ENCODE measurements around the gene ANG. TPM values are rescaled to one million over a fixed set of nuclear protein-coding genes. Genes with fewer than 3 reads are reported as not detected.

ANG gene
- total RNA-seq, 5 donors from 2014 or later (not counting 1 experiment from before 2014, with no cell fraction given): 0.85 to 1.4 (median 0.99) TPM; not detected in 2

DNA sequence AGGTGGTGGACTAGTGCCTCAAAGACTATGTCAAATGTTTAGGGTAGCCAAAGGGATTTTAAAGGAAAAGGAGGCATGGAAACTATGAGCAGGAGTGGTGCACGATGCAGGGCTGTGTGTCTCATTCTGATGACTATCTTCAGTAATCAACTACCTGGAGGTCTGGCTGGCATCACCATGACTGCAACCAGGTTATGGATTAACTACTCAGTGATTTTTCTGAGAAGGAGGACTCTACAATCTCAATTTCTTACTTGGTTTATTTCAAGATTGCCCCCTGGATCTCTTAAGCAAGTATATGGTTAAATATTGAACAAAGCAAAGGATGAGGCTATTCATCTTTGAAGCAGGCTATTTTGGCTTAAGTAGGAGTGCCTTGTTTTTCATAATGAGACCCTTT is 38.0 kb downstream of the ANG start:
- H3K27me3 ChIP-seq (replicated peaks in 1 of 2; ENCODE audit: control insufficient read depth in 2 of 2, extremely low read depth in 1 of 2, insufficient read depth in 2 of 2, low read length in 1 of 2): peaks cover 0 to 21% of the 10 kb centered on the region in 2 experiments
- Mint-ChIP-seq H3K9me3 (no peaks in the 10 kb centered on the region), H3K36me3 (no peaks in the 10 kb centered on the region), H3K27me3 (peaks cover 50 to 54% of the 10 kb centered on the region in 2 donors), H3K4me3 (no peak overlapping the region), H3K4me1 (peaks cover 0 to 7% (median 5%) of the 10 kb centered on the region in 3 donors), H3K27ac (no peak overlapping the region)
- ATAC-seq (replicated peaks in 1 of 4) (no peak), DNase-seq (no peak)
- H3K4me1 ChIP-seq (ENCODE audit: control insufficient read depth in 1 of 2, extremely low read depth in 1 of 2, insufficient read depth in 2 of 2, low read length in 2 of 2): no peaks in the 10 kb centered on the region
- H3K27ac ChIP-seq (ENCODE audit: low read length): no peak overlapping the region
- H3K9me3 ChIP-seq: no peaks in the 10 kb centered on the region
- no peaks in the 10 kb centered on the region for H3K36me3 ChIP-seq (ENCODE audit: control insufficient read depth in 2 of 2, extremely low read depth in 1 of 2, insufficient read depth in 1 of 2, low read length in 1 of 2)
- H3K4me3 ChIP-seq (ENCODE audit: control insufficient read depth in 1 of 2, extremely low read depth in 1 of 2, low read length in 1 of 2): no peak overlapping the region
- WGBS (ENCODE audit: insufficient coverage): no CpG with 5 or more reads among the region's 1 CpG
- CTCF ChIA-PET: no interaction called here
- POLR2A ChIA-PET: no interaction called here

DNA sequence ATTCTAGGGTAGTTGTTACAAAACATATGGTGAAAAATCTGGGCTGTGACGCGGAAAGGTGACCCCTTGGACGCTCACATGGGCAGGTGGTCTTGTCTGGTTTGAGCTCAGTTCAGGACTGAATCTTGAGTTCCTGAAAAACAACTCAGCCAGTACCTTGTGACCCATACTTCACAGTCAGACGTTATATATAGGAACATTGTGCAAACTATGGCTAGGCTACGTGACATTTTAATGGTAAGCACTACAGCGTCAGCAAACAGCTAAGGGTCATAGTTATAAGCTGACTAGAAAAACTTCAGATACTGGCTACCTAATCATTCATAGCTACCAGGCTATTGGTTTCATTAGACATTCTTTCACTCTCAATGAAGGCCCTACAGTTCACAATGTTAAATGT is 42.3 kb downstream of the ANG start:
- Mint-ChIP-seq H3K4me3 (no peak overlapping the region), H3K27ac (no peak overlapping the region)

DNA sequence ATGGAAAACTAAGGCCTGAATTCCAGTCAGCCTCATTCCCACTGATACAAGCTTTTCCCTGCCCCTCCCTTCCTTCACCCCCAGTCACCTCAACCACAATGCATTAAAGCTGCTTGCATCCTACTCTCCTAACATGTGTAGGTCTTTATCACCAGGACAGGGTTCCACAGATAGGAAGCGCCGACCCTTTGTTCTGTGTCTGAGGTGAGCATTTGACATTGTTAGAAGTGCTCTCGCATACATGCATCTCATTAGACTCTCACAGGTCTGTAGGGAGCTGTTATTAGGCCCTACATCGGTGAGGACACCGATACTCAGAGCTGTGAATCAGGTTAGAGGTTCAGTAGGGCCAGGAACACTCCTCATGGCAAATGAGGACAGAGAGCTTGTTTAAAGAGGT is 43.9 kb downstream of the ANG start:
- Mint-ChIP-seq H3K36me3 (no peaks in the 10 kb centered on the region), H3K27ac (no peak overlapping the region), H3K4me3 (no peak overlapping the region), H3K9me3 (no peaks in the 10 kb centered on the region), H3K4me1 (no peaks in the 10 kb centered on the region), H3K27me3 (peaks cover 6 to 9% of the 10 kb centered on the region in 2 donors)
- Histone ChIP-seq H3K4me3 (ENCODE audit: control insufficient read depth in 1 of 2, extremely low read depth in 1 of 2, low read length in 1 of 2) (no peak overlapping the region), H3K9me3 (no peaks in the 10 kb centered on the region), H3K36me3 (ENCODE audit: control insufficient read depth in 2 of 2, extremely low read depth in 1 of 2, insufficient read depth in 1 of 2, low read length in 1 of 2) (no peaks in the 10 kb centered on the region), H3K27ac (ENCODE audit: low read length) (no peak overlapping the region), H3K27me3 (replicated peaks in 1 of 2; ENCODE audit: control insufficient read depth in 2 of 2, extremely low read depth in 1 of 2, insufficient read depth in 2 of 2, low read length in 1 of 2) (no peaks in the 10 kb centered on the region), H3K4me1 (ENCODE audit: control insufficient read depth in 1 of 2, extremely low read depth in 1 of 2, insufficient read depth in 2 of 2, low read length in 2 of 2) (no peaks in the 10 kb centered on the region)
- POLR2A ChIA-PET: no interaction called here
- CTCF ChIA-PET: no interaction called here
- no peak for DNase-seq
- no CpG with 5 or more reads among the region's 5 CpGs for WGBS (ENCODE audit: insufficient coverage)
- ATAC-seq (replicated peaks in 1 of 4): no peak

More for the DNA sequence above, 42.3 kb downstream of the ANG start:
- no peaks in the 10 kb centered on the region for H3K4me1 Mint-ChIP-seq
- 49% methylated on average over 3 of the region's 6 CpGs for WGBS (ENCODE audit: insufficient coverage)
- no peaks in the 10 kb centered on the region for H3K36me3 Mint-ChIP-seq
- Histone ChIP-seq H3K4me3 (ENCODE audit: control insufficient read depth in 1 of 2, extremely low read depth in 1 of 2, low read length in 1 of 2) (no peak overlapping the region), H3K36me3 (ENCODE audit: control insufficient read depth in 2 of 2, extremely low read depth in 1 of 2, insufficient read depth in 1 of 2, low read length in 1 of 2) (no peaks in the 10 kb centered on the region), H3K9me3 (no peaks in the 10 kb centered on the region), H3K4me1 (ENCODE audit: control insufficient read depth in 1 of 2, extremely low read depth in 1 of 2, insufficient read depth in 2 of 2, low read length in 2 of 2) (no peaks in the 10 kb centered on the region), H3K27me3 (replicated peaks in 1 of 2; ENCODE audit: control insufficient read depth in 2 of 2, extremely low read depth in 1 of 2, insufficient read depth in 2 of 2, low read length in 1 of 2) (peaks cover 0 to 4% of the 10 kb centered on the region in 2 experiments), H3K27ac (ENCODE audit: low read length) (no peak overlapping the region)
- DNase-seq (no peak), ATAC-seq (replicated peaks in 1 of 4) (no peak)
- POLR2A ChIA-PET: no interaction called here
- CTCF ChIA-PET: no interaction called here
- H3K27me3 Mint-ChIP-seq: peaks cover 17 to 19% of the 10 kb centered on the region in 2 donors
- H3K9me3 Mint-ChIP-seq: no peaks in the 10 kb centered on the region

DNA sequence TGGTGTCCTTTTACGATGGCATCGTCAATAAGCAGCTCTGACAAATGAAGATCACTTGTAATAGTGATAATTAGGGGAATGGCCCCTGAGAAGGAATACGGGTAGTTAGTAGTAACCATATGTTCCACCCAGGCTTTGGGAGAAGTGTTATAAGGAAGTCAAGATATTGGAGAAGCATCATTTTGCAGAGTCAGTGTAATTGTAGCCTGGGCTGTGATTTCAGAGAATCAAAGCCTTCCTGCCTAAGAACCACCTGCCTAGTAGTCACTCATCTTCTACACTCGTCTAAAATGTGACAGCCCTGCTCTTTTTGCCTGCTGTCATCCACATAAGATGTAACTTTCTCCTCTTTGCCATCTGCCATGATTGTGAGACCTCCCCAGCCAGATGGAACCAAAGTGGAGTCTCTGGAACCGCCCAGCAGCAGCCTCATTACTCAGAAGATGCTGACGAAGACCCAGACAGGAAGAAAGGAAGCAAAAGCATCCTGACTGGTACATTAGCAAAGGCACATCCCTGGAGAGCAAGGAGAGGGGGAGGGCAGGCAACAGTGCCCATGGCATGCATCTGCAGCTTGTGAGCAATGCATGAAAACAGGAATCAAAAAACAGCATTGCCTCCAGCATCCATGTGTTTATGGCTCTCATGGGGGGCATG is 44.5 kb downstream of the ANG start:
- ATAC-seq (replicated peaks in 1 of 4) (no peak), DNase-seq (no peak)
- no peak overlapping the region for H3K27ac ChIP-seq (ENCODE audit: low read length)
- H3K27me3 ChIP-seq (replicated peaks in 1 of 2; ENCODE audit: control insufficient read depth in 2 of 2, extremely low read depth in 1 of 2, insufficient read depth in 2 of 2, low read length in 1 of 2): no peaks in the 10 kb centered on the region
- 50% methylated on average over 5 of the region's 6 CpGs for WGBS (ENCODE audit: insufficient coverage)
- no peaks in the 10 kb centered on the region for H3K4me1 ChIP-seq (ENCODE audit: control insufficient read depth in 1 of 2, extremely low read depth in 1 of 2, insufficient read depth in 2 of 2, low read length in 2 of 2)
- Mint-ChIP-seq H3K27ac (no peak overlapping the region), H3K4me1 (no peaks in the 10 kb centered on the region), H3K36me3 (no peaks in the 10 kb centered on the region), H3K9me3 (no peaks in the 10 kb centered on the region), H3K4me3 (no peak overlapping the region), H3K27me3 (peaks cover 0 to 7% of the 10 kb centered on the region in 2 donors)
- H3K9me3 ChIP-seq: no peaks in the 10 kb centered on the region
- CTCF ChIA-PET: no interaction called here
- H3K36me3 ChIP-seq (ENCODE audit: control insufficient read depth in 2 of 2, extremely low read depth in 1 of 2, insufficient read depth in 1 of 2, low read length in 1 of 2): no peaks in the 10 kb centered on the region
- POLR2A ChIA-PET: no interaction called here
- H3K4me3 ChIP-seq (ENCODE audit: control insufficient read depth in 1 of 2, extremely low read depth in 1 of 2, low read length in 1 of 2): no peak overlapping the region

DNA sequence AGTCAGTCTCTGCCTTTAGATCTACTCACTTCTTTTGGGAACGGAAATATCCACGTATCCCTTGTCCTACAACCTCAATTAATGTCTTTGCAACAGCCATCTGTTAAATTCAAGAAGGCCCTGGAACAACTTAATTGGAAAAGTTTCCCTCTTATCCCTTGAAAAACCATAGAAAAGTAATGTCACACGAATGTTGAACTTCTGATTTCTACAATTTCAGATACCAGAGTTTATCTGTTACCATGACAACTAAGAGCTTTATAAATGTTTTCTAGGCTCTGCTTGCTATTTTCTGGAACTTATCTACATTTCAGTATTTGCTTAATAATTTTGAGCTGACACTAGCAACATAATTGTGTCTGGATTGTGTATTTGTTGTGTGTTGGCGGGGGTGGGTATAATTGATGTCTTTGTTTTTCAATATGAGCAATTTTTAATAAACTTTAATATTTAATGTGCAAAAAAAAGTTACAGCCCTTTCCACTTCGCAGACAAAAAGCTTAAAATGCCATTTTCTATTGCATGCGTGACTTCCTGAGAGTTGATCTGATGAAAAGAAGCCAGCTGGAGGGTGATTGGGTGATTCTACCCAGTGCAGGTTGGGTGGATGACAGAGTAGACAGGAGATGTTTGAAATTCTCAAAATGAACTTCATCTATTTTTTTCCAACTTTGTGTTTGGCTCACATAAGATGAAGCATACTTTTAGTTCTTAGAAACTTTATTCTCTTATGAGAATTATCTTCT is 45.3 kb downstream of the ANG start:
- POLR2A ChIA-PET: no interaction called here
- DNase-seq: no peak
- H3K4me1 ChIP-seq (ENCODE audit: control insufficient read depth in 1 of 2, extremely low read depth in 1 of 2, insufficient read depth in 2 of 2, low read length in 2 of 2): no peaks in the 10 kb centered on the region
- no peaks in the 10 kb centered on the region for H3K9me3 Mint-ChIP-seq
- H3K27ac Mint-ChIP-seq: no peak overlapping the region
- H3K27me3 Mint-ChIP-seq: peaks cover 4 to 7% of the 10 kb centered on the region in 2 donors
- no peak overlapping the region for H3K4me3 ChIP-seq (ENCODE audit: control insufficient read depth in 1 of 2, extremely low read depth in 1 of 2, low read length in 1 of 2)
- H3K36me3 Mint-ChIP-seq: no peaks in the 10 kb centered on the region
- ATAC-seq (replicated peaks in 1 of 4): no peak
- H3K27me3 ChIP-seq (replicated peaks in 1 of 2; ENCODE audit: control insufficient read depth in 2 of 2, extremely low read depth in 1 of 2, insufficient read depth in 2 of 2, low read length in 1 of 2): no peaks in the 10 kb centered on the region
- WGBS (ENCODE audit: insufficient coverage): 90% methylated on average over 2 of the region's 6 CpGs
- no peaks in the 10 kb centered on the region for H3K36me3 ChIP-seq (ENCODE audit: control insufficient read depth in 2 of 2, extremely low read depth in 1 of 2, insufficient read depth in 1 of 2, low read length in 1 of 2)
- no peaks in the 10 kb centered on the region for H3K4me1 Mint-ChIP-seq
- no peaks in the 10 kb centered on the region for H3K9me3 ChIP-seq
- H3K4me3 Mint-ChIP-seq: no peak overlapping the region
- no peak overlapping the region for H3K27ac ChIP-seq (ENCODE audit: low read length)
- CTCF ChIA-PET: no interaction called here

DNA sequence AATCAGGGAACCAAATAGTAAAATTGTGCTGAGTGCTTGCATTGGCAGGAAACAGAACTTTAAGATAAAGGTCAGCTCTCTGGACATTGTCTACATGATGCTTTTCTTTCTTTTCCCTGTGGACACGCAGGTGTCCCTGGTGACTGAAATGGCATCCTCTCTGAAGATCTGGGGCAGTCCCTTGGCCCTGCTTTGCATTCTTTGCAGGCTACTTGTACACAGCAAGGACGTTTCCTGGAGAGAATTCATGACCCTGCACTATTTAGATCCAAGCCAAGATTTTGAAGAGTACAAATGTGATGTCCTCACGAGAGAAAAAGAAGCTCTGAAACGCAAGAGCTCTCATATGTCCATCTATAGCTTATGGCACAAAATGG is 45.9 kb downstream of the ANG start:
- H3K27ac Mint-ChIP-seq: no peak overlapping the region
- H3K9me3 ChIP-seq: no peaks in the 10 kb centered on the region
- DNase-seq (no peak), ATAC-seq (replicated peaks in 1 of 4) (no peak)
- H3K4me1 ChIP-seq (ENCODE audit: control insufficient read depth in 1 of 2, extremely low read depth in 1 of 2, insufficient read depth in 2 of 2, low read length in 2 of 2): no peaks in the 10 kb centered on the region
- H3K27me3 Mint-ChIP-seq: peaks cover 5 to 7% of the 10 kb centered on the region in 2 donors
- no peaks in the 10 kb centered on the region for H3K9me3 Mint-ChIP-seq
- no peak overlapping the region for H3K27ac ChIP-seq (ENCODE audit: low read length)
- ChIA-PET CTCF (no interaction called here), POLR2A (no interaction called here)
- no peak overlapping the region for H3K4me3 ChIP-seq (ENCODE audit: control insufficient read depth in 1 of 2, extremely low read depth in 1 of 2, low read length in 1 of 2)
- WGBS (ENCODE audit: insufficient coverage): 22% methylated on average over 1 of the region's 4 CpGs
- H3K36me3 ChIP-seq (ENCODE audit: control insufficient read depth in 2 of 2, extremely low read depth in 1 of 2, insufficient read depth in 1 of 2, low read length in 1 of 2): no peaks in the 10 kb centered on the region
- H3K4me3 Mint-ChIP-seq: no peak overlapping the region
- no peaks in the 10 kb centered on the region for H3K4me1 Mint-ChIP-seq
- no peaks in the 10 kb centered on the region for H3K27me3 ChIP-seq (replicated peaks in 1 of 2; ENCODE audit: control insufficient read depth in 2 of 2, extremely low read depth in 1 of 2, insufficient read depth in 2 of 2, low read length in 1 of 2)
- H3K36me3 Mint-ChIP-seq: no peaks in the 10 kb centered on the region

Measured in T-cell (primary cell).